ENCODE measurements around the gene PCSK6.

The PCSK6 gene

DNA sequence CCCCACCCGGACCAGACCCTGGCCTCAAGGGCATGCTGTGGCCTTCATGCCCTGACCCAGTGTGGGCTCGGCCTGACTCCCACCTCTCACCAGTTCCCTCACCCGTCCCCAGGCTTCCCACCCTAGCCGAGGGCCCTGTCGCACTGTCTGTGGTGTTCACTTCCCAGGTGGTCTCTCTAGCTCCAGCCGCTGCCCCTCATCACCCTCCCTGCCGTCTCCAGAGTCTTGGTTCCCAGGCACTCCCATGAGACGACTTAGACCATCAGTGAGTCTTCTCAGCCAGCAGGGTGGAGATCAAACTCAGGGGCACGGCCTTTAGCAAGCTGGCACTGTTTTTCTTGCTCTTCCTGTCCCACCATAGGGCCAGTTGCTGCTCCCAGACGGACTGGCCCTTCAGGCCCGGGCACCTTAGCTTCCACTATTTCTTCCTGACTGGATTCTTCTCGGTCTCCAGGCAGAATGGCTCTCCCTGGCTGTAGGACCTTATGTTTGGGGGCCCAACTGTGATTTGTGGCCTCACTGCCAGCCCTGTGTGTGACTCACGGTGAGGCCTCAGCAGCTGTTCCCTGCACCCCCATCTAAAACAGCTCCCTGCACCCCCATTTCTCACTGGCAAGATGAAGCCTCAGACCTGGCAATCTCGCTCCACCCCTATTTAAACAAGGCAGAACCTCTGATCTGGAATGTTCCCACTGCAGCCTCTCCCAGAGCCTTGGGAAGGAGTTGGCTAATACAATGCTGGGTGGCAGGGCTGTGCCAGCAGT is 9.4 kb upstream of the PCSK6 start:
- DNase-seq: no peak

DNA sequence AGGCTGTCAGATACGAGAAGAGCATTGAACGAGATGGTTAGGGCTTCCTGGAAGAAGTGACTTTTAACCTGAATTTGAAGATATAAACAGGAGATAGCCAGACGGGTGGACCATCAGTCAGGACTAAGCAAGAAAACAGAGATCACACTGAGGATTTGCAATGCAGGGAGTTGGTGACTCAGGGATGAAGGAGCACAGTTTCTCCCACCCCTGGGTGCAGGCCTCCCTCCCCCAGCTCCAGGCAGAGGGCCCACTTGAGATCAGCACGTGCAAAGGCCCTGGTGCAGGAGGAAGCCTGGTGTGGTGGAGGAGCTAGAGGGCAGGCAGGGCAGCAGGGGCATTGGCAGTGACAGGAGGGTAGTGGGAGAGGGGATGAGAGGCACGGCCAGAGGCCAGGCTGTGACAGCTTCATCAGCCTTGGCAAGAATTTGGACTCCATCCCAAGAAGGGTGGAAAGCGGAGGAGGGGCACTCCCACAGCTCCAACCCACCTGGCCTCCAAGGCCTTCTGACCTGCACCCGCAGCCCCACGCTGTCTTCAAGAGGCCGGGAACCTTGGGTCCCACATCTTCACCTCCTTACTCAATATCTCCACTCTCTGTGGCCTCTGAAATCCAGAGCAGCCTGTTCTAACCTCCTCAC is 8.7 kb upstream of the PCSK6 start:
- no peak for DNase-seq

DNA sequence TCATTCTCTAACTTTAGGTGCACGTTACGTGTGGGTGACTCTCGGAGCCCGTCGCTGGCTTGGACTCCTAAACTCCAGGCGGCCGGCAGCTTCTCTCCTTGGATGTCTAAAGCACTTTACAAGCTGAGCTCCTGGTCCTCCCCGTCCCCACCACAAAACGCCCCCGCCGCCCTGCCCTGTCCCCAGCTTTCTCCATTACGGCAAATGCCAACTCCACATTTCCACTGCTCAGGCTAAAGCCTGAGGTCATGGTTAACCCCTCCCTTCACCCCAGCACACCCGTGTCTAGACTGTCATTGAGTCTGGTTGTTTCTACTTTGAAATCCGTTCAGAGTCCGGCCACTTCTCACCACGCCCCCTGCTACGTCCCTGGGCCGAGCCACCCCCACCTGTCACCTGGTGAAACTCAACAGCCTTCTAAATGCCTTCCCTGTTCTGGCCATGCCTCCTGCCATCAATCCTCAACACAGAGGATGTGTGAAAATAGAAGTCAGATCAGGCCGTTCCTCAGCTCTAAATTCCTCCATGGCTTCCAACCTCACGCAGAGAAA is 8.1 kb upstream of the PCSK6 start:
- DNase-seq: no peak

DNA sequence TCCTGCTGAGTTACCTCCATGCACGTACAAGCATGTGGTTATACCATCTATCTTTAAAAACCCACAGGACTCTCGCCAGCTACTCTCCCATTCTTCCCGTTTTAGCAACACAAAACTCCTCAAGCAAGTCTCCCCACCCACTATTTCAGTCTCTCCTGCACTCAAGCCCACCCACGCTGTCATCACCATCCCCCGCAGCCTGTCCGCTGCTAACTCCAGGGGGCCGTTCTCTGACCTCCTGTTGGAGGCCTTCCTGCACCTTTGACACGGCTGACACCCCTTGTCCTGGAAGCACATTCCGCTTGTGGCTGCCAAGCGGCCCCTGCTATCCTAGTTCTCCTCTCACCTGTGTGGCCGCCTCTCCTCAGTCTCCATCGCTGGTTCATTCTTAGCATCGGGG is 7.5 kb upstream of the PCSK6 start:
- no peak for DNase-seq

DNA sequence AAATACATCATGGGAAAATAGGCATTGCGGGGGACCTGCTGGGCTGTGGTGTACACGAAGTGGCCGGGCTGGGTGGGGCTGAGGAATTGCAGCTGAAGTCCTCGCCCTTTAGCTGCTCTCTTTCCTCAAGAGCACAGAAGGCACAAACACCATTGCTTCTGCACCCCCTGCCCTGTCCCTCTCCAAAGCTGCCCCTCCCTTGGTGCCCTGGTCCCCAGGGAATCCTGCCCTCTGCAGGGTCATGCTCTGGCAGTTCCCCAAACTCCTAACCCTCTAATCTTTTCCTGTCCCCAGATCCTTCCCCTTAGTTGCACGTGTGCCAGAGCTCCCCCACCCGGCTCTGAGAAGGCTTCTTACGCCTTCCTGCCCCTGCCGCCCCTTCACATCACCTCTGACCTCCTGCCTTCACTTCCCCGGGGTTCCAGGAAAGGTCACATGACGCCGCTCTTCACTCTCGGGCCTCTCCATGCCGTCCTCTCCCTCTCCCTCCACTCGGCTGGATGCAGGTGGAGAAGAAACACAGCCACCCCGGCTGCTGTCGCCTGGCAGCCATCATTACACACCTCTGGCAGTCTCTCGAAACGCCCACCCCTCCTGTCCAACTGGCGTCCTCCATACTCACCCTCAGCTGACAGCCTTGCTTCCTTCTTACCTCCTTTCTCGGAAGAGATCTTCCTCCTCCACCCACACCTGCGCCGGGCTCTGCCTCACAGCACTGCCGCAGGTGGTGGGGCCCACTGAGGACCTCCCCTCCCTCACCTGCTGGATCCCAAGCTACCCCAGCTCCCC is 6.9 kb upstream of the PCSK6 start:
- DNase-seq: no peak

DNA sequence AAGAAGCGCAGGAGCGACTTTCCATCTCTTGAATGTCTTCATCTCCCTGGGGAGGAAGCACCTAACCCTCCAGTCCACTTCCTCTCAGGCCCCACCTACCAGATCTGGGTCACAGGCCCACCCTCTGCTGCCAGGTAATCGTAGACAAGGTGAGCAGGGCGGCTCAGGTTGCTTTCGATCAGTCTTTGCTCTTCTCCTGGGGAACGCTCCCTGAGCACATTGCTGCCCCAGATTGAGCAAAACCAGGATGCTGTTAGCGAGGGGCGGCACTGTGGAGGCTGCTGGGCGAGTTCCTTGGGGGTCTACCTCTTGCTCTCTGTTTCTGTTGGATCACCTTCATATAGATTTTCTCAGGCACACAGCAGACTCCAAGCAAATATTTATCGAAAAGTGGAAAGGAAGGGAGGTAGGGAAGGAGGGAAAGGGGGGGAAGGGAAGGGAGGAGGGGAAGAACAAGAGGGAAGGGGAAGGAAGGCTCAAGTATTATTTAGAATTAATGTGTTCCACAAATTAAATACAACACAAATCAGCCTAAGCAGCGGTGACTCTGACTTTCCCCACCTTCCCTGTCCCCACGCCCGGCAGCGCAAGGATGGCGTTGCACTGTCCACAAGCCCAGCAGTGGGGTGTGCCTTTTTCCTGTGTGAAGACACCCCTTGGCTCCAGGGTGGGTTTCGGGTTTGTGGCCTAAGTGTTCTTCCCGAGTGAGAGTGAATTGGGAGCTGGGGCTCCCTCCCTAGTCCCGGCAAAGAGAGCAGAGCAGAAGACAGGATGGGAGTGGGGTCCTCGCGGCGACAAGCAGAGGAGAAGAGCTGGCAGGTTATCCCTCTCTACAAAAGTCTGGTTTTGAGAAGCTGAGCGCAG is 6.1 kb upstream of the PCSK6 start:
- no peak for DNase-seq

DNA sequence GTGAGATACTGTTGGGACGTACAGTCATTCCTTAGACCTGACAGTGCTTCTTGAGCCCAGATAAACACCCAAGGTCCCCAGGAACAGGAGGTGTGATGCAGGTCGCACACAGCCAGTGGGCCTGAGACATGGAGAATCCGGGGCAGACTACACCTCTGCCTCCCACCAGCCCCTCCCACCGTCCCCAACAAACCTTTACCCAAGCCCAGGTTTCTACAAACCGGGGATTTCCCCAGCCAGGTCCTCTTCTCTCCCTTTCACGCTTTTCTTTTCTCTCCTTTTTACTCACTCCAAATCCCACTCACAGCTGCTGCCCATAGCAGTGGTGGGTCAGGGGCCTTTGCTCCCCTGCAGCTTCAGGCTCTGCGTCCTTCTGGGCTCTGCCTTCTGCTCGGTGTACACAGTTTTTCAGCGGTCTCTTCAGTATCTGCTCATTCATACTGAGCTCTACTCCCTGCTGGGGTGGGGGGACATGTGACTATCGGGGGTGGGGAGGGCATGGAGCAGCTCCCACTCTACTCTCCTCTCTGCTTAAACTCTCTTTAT is 4.8 kb upstream of the PCSK6 start:
- DNase-seq: no peak

DNA sequence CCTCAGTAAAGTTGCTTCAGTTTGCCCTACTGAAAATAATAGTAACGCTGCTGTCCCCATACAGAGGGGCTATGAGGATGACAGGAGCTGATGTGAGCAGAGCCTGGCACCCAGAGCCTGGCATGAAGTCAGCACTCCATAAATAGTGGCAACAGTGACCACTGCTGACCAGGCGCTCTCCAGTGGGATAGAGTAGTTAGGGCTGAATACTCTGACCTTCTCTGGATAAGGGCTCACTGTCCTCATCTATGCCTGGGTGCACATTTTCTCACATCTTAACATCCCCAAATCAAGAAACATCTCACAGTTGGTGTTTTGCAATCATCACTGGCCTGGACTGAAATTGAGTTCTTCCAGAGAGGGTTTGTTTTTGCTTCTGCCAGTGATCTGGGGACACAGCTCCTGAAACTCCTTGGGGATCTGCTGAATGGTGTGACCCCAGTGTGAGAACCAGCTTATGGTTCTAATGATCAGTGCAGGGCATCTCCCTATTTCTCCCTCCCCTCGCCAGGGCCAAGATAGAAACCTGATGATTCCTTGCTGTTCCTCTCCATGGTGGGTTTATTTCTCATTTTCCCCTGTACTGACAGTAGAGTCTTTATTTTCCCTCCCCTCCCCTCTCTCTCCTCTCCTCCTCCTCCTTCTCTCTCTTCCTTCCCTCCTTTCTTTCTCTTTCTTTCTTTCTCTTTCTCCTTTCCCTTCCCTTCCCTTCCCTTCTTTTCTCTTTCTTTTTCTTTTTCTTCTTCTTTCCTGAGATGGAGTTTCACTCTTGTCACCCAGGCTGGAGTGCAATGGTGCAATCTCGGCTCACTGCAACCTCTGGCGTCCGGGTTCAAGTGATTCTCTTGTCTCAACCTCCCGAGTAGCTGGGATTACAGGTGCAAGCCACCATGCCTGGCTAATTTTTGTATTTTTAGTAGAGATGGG is 3.5 kb upstream of the PCSK6 start:
- no peak for DNase-seq

DNA sequence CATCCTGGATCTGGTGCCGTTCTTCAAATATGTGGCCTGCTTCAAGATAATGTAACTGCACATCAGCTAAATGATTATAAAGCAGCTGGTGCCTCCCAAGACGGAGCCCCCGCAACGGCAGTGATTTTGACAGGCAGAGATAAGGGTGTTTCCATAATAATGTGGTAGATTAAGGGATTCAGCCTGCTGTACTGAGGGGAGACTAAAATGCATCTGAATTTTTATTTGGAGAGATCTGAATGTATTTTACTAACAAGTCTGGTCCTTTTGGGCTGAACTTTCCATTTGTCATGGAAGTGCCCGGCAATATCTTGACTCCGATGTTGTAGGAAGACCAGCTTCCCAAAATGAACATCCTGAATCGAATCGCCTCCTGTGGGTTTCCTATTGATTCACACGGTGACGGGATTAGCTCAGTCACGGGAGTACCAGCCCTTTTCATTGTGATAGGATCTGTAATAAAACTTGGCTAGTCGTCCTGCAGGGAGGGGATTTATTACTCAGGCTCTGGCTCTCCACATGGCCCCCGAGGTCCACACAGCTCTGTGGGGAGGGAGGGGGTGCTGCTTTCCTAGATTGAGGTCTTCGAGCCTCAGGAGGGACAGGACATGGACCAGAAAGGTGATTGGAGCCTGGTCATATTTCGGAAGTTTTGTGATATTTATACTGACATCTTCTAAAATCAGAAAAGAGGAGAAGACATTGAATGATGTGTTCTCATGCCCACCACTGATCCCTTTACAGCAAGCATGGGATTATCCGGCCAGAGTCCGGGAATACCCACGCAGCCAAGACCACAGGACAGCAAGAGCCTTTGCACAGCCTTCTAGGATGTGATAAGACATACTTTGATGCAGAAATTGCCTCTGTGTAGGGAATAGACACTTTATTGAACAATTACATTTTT is 2.5 kb upstream of the PCSK6 start:
- DNase-seq: no peak

DNA sequence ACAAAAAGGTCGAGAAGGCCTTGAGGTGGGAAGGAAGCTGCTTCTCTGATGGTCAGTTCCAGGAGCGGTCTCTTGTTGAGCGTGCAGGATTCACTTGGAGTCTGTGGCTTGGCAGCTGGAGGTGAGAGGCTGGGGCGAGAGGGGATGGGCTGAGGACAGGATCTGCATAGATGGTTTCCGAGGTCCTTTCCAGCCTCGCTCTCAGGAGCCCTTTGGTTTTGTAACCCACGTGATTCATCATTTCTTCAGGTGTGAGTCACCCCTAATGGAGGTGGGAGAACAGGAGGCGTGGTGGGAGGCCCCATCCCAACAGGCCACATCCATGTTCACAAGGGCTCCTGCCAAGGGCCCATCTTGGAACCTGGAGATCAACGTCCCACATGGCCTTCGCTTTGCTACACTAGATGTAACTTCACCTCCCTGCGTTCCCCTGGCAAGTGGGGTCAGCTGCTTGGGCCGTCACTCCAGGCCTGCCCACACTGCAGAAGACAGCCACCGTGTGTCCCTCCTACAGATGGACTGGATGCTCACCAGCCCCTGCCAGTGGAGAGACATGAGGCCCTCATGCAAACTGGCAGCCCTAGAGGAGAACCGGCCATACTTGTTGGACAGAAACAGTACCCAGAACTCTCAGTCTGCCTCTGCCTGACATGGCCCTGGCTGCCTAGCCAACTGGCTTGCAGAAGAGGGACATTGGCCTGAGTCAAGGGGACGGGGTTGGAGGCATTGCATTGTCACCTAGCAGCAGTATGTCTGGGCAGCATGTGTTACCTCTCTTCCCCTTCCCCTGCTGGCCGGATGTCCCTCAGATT is 1.6 kb upstream of the PCSK6 start:
- DNase-seq: no peak

DNA sequence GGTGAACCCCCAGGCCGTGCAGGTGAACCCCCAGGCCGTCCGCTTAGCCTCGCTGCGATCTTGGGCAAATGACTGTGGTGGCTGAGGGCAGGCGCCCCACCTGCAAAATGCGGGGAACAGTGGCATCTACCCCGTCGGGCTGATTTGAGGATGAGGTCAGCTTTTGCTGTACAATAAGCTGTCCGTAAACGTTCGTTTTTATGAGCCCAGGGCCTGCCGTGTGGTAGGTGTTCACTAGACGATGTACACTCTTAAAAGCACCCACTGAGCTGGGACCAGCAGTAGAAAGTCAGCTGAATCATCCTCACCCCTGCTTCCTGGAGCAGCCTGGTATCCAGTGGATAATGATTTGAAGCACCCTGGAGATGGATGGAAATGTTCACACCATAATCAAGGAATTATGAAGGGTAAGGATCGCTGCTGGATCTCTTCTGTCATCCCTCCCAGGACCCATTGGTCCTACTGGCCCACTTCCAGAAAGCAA is 943 bp upstream of the PCSK6 start:
- DNase-seq: no peak

DNA sequence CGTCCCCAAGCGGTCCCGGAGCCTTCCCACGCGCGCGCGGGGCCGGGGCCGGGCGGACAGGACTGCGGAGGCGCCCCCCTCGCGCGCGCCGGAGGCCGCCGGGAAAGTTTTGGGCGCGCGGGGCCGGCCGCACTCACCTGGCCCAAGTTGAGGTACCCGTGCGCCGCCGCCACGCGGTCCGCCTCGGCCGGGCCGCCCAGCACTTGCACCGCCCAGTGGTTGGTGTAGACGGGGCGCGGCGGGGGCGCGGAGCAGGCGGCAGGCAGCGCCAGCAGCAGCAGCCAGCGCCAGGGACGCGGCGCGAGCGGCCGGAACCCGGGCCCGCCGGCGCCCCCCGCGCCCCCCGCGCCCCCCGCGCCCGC is 289 bp downstream of the PCSK6 start:
- no peak for DNase-seq

DNA sequence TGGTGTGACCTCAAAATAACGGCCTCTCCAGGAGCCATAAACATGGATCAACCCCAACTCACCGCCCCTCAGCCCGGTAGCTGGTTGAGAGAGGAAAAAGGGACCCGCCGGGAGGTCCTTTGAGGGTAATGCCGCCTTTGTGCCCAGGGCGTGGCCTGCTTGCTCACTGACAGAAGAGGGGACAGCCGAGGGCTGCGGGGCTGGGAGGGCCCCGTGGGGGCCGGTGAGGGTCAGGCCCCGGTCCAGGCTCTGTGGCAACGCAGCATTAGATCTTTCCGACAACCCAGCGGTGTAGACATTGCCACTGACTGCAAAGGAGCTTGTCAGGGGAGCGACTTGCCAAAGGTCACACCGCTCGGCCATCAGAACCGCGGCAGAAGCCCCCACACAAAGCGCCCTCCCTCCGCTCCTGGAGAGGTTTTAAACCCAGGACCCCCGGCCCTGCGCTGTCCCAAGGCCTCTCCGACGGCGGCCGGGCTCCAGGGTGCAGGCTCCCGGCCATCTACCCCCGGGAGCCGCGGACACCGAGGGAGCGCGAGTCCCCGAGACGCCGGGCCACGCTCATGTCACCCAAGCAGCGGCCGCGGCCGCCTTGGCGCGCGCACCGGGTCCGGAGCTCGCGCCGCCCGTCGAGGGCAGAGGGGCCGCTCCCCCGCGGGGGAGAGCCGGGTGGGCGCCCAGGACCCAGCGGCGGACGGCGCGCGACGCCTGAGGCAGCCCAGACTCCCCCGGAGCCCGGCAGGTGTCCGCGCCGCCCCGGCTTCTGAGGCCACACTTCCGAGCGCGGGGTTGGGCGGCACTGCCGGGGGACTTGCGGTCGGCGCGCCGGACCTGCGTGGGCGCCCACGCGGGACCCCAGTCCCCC is 975 bp downstream of the PCSK6 start:
- DNase-seq: no peak

DNA sequence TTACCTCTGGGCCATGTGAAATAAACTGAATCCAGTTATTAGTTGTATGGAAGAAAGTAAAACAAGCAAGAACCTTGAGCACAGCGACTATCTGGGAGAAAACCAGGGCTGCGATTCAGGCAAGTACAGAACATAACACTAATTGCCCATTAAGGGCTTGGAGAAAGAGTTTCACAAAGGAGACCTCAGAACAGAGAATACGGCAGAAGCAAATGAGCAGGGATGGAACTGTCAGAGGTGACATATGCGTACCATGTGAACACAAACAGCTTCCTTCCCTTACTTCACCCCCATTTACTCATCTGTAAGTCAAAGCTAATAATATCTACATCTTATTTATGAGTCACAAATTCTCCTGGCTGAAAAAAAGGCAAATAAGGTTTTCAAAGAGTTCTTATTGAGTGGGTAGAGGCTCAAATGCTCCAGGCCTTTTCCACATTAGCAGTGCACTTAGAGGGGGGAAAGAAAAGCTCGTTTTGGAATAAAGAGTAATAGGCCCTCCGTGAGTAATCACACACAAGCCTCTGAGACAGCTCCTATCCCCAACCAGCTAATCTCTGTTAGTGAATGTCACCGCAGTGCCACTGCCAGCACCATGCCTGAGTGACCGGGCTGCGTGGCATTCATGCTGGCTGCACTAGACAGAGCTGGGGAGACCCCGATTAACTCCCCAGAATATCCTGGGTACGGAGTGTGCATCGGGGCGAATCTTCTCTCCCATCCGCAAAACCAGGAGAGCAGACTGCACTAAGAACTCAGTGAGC is 2.6 kb downstream of the PCSK6 start:
- no peak for DNase-seq

DNA sequence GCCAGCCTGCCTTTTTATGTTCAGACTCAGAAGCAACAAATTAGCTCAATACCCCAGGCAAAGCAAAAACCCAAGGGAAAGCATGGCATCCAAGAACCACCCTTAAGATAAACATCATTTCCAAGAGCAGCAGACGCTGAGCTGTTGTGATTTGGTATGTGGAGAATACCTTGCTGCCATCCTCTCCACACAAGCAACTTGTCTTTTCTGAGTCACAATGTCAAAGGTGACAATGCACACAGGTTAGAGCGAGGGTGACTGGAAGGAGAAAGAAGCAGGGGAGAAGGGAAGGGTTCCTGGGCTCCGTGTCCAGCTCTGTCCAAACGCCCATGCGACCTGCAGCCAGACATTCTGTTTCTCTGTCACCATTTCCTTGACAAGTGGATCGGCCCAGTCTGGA is 6.0 kb downstream of the PCSK6 start:
- DNase-seq: no peak

DNA sequence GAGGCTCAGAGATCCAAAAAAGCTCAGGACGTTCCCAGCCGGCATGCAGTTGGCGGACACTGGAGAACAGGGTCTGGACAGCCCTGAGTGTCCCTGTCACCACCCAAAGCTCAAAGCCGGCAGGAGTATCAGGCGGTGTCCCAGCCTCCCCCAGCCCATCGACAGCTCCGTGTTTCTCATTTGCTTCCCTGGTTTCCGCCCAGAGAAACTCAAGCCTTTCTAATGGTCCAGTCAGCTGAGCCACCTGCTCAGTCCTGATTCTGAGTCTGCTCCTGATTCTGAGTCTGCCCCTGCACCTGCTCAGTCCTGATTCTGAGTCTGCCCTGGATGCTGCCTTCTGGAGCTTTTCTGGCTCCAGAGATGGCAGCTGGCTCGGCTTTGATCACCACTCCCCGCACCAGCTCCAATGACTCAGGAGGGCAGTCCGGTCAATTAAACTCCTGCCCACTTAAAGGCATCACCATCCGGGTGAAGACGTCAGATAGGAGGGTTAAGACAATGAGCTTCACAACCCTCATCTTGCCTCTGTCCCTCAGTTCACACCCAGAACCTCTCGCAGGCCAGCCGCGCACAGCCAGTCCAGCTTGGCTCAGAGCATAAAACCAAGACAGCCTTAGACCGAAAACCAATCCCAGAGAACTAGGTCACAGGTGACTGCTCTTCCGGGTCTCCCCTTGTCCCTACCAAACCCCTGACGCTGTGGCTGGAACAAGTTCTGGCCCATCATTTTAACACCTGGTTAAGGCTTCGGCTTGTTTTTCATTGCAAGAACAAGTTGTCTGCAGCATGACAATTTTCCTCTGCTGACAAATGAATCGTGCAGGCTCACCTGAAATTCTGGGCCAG is 6.8 kb downstream of the PCSK6 start:
- DNase-seq: no peak
